Right lobe of liver (tissue), 6 donors: ENCODE results near the gene ELP6. TPM values are rescaled to one million over a fixed set of nuclear protein-coding genes. Genes with fewer than 3 reads are reported as not detected.
"Not testable (repeated sequence)": the region's sequence is repeated elsewhere in the genome, so short reads cannot be mapped to it uniquely, and the experiment has no call there.

Source experiments
- ATAC-seq, 4 donors: fragments of 200-7000 bp; cut with Tn5 transposase; one replicate each; pipeline ENCODE4 v1.9.1; 2020; ENCODE audit warnings: mild to moderate bottlenecking in 4 of 4, moderate library complexity in 4 of 4
- DNase-seq, 3 donors: peaks; one replicate each; pipeline ENCODE4 v3.0.0-alpha.2; 2020
- H3K27ac ChIP-seq, 3 donors: fragments of 200-600 bp; one replicate each; pipeline ENCODE4 v1.8.0; 2022
- H3K27me3 ChIP-seq, 2 donors: fragments of 200-600 bp; one replicate each; pipeline ENCODE4 v1.8.0; 2022
- H3K36me3 ChIP-seq, 4 donors: fragments of 200-600 bp; sonication (generic) in 1 of 4; one replicate each; pipeline versions ENCODE4 v1.5.1 to v1.8.0; 2017 to 2022; ENCODE audit warnings: control low read depth in 1 of 4
- H3K4me1 ChIP-seq, 4 donors: fragments of 200-600 bp; sonication (generic) in 1 of 4; one replicate each; pipeline versions ENCODE4 v1.5.1 to v1.8.0; 2017 to 2022; ENCODE audit warnings: control low read depth in 1 of 4
- H3K4me3 ChIP-seq, 3 donors: fragments of 200-600 bp; one replicate each; pipeline ENCODE4 v1.8.0; 2022
- H3K9me3 ChIP-seq, 4 donors: fragments of 200-600 bp; sonication (generic) in 1 of 4; one replicate each; pipeline versions ENCODE4 v1.5.1 to v1.8.0; 2017 to 2022; ENCODE audit warnings: control low read depth in 1 of 4
- POLR2A ChIP-seq: fragments of 450-650 bp; IDR thresholded peaks from one replicate; pipeline ENCODE4 v1.6.1; 2017; ENCODE audit warnings: antibody characterized with exemption, mild to moderate bottlenecking
- WGBS: methylation state at CpG from one replicate; pipeline ENCODE4 v1.1.6; 2018; ENCODE audit warnings: low coverage, low lambda C conversion rate; ENCODE audit not compliant: insufficient coverage; ENCODE audit errors: missing lambda C conversion rate; 5-methylcytosine and 5-hydroxymethylcytosine counted together
- intact Hi-C, 2 donors: fragments of 100-400 bp; cut with DNase I; formaldehyde crosslinking; loops; one replicate each; pipeline versions ENCODE4 v1.11.2 to v1.14.1; 2022
- total RNA-seq, 6 experiments: library from RNA; depleted of rRNA in 2 of 6; stranded (reverse); fragments of >200 nt in 2 of 6; fragmentation: NEBNext Ultra II Directional in 3 of 6; extraction: Animal tissue kit (Norgen Biotek cat#: 25700) in 3 of 6; gene quantifications; one replicate each; pipeline versions ENCODE4 v1.1.0 to v1.2.4, GENCODE V29; 2016 to 2023
- TF ChIP-seq, protein P1 (sequence below), 4 donors: fragments of 200-600 bp in 3 of 4; fragments of 450-650 bp in 1 of 4; IDR thresholded peaks; one replicate each; pipeline versions ENCODE4 v1.5.1 to v1.8.0; 2016 to 2022; ENCODE audit warnings: antibody characterized with exemption in 4 of 4, mild to moderate bottlenecking in 2 of 4
- donor health status: DM: no; HTN: yes; CAD: no.
- donor health status: DM: no; HTN: no; CAD: no.
- donor health status: DM: no; HTN: no; CAD: no.
- donor health status: DM: no; HTN: yes; CAD: no.
- donor health status: DM: no; HTN: yes; CAD: no.

Gene ELP6
- total RNA-seq, 6 experiments from 2014 or later: 10.1 to 18.1 (median 13.9) TPM

DNA sequence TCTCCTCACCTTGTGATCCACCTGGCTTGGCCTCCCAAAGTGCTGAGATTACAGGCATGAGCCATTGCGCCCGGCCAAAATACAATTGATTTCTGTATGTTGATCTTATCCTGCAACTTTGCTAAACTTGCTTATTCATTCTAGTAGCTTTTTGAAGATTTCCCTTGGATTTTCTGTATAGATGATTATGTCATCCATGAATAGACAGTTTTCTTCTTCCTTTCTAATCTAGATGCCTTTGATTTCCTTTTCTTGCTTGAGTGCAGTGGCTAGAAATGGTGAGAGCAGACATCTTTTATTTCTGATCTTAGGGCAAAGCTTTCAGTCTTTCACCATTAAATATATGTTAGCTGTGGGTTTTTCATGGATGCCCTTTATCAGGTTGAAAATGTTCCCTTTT, 4.4 kb upstream of the ELP6 start:
- ATAC-seq: no peak
- H3K27ac ChIP-seq: no peak overlapping the region
- peaks cover 0 to 11% (median 0%) of the 10 kb centered on the region in 4 donors for H3K4me1 ChIP-seq
- H3K4me3 ChIP-seq: no peak overlapping the region
- H3K27me3 ChIP-seq: no peaks in the 10 kb centered on the region
- DNase-seq: no peak
- TF ChIP-seq POLR2A: no peak
- TF ChIP-seq, protein P1, sequence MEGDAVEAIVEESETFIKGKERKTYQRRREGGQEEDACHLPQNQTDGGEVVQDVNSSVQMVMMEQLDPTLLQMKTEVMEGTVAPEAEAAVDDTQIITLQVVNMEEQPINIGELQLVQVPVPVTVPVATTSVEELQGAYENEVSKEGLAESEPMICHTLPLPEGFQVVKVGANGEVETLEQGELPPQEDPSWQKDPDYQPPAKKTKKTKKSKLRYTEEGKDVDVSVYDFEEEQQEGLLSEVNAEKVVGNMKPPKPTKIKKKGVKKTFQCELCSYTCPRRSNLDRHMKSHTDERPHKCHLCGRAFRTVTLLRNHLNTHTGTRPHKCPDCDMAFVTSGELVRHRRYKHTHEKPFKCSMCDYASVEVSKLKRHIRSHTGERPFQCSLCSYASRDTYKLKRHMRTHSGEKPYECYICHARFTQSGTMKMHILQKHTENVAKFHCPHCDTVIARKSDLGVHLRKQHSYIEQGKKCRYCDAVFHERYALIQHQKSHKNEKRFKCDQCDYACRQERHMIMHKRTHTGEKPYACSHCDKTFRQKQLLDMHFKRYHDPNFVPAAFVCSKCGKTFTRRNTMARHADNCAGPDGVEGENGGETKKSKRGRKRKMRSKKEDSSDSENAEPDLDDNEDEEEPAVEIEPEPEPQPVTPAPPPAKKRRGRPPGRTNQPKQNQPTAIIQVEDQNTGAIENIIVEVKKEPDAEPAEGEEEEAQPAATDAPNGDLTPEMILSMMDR (IDR thresholded peaks at IDR 0.05): no peak
- 0% methylated on average over 1 of the region's 2 CpGs for WGBS
- H3K36me3 ChIP-seq: no peaks in the 10 kb centered on the region
- H3K9me3 ChIP-seq: no peaks in the 10 kb centered on the region
- intact Hi-C loops: no loop called here

GRCh38 chr3:47515864-47516319, 2.4 kb upstream of the ELP6 start:
- H3K9me3 ChIP-seq: no peaks in the 10 kb centered on the region
- WGBS: 82% methylated on average over 4 of the region's 5 CpGs
- no peaks in the 10 kb centered on the region for H3K27me3 ChIP-seq
- no peak for ATAC-seq
- H3K4me1 ChIP-seq: peaks cover 0 to 17% (median 0%) of the 10 kb centered on the region in 4 donors
- H3K27ac ChIP-seq: no peak overlapping the region
- TF ChIP-seq POLR2A: no peak
- TF ChIP-seq, protein P1 (IDR thresholded peaks at IDR 0.05): no peak
- H3K4me3 ChIP-seq: no peak overlapping the region
- intact Hi-C loops: no loop called here
- no peaks in the 10 kb centered on the region for H3K36me3 ChIP-seq
- no peak for DNase-seq

DNA sequence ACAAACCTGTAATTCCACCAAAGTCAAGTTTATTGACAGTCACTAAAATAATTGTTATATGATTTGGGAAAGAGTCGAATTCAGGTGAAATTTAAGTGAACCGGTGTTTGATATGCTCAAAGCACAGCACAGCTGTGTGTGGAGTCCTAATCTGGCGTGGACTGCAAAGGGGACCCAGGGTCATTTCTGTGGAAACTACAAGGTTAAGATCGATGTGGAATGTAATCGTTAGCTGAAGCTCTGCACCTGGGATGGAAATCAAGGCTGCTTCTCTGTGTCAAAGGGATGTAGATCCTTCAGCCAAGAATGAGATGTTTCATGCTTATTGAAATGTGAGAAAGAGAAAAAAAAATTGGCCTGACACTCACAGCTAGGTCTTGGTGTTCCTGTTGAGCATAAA, 1.6 kb upstream of the ELP6 start:
- H3K27me3 ChIP-seq: no peaks in the 10 kb centered on the region
- no peaks in the 10 kb centered on the region for H3K9me3 ChIP-seq
- H3K4me1 ChIP-seq: peaks cover 0 to 17% (median 0%) of the 10 kb centered on the region in 4 donors
- TF ChIP-seq, protein P1 (IDR thresholded peaks at IDR 0.05): no peak
- TF ChIP-seq POLR2A: no peak
- H3K36me3 ChIP-seq: no peaks in the 10 kb centered on the region
- WGBS: 31% methylated on average over 5 of the region's 5 CpGs
- intact Hi-C loops: no loop called here
- ATAC-seq (no peak), DNase-seq (no peak)
- H3K27ac ChIP-seq: no peak overlapping the region
- no peak overlapping the region for H3K4me3 ChIP-seq

DNA sequence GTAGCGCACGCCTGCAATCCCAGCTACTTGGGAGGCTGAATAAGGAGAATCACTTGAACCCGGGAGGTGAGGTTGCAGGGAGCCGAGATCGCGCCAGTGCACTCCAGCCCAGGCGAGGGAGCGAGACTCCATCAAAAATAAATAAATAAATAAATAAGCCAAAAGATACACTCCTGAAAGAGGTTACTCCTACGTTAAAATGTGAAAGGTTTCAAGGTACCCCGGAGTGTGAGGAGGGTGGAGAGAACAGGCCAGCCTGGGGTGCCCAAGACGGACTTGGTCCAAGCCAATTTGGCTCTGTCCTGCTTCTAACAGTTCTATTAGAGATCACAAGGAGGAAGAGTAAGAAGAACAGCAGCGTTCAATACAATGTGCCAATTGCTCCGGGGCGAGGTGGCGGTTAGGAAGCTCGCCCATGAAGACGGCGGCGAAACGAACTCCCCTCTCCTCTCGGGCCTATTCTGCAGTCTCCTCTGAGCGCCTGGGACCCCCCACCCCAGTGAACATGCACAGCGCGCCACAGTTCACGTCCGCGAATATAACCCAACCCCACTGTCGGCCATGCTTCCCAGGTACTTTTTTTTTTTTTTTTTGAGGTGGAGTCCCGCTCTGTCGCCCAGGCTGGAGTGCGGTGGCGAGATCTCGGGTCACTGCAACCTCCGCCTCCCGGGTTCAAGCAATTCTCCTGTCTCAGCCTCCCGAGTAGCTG, 942 bp downstream of the ELP6 start:
- WGBS: 24% methylated on average over 31 of the region's 36 CpGs
- Histone ChIP-seq H3K9me3 (no peaks in the 10 kb centered on the region), H3K36me3 (peaks cover 0 to 12% (median 2%) of the 10 kb centered on the region in 4 donors), H3K4me3 (peak overlapping the region; percentile 72 to 81 (median 79)), H3K27me3 (no peaks in the 10 kb centered on the region), H3K27ac (peak overlapping the region; percentile 88 to 93 (median 92)), H3K4me1 (peaks cover 0 to 17% (median 0%) of the 10 kb centered on the region in 4 donors)
- TF ChIP-seq, protein P1 (IDR thresholded peaks at IDR 0.05): no peak
- no peak for TF ChIP-seq POLR2A
- ATAC-seq: peak; percentile 4 to 14 (median 9)
- DNase-seq: peak in 1 of 3 donors; percentile 54
- intact Hi-C loops: no loop called here

DNA sequence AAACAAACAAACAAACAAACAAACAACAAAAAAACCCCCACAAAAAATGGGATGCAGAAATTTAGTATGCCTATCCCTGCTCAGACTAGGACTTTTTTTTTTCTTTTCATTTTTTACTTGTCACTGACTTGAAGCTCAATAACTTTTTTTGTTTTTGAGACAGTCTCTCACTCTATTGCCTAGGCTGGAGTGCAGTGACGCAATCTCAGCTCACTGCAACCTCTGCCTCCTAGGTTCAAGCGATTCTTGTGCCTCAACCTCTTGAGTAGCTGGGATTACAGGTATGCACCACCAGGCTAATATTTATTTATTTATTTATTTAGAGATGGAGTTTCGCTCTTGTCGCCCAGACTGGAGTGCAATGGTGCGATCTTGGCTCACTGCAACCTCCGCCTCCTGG, 8.2 kb downstream of the ELP6 start:
- H3K9me3 ChIP-seq, H3K27me3 ChIP-seq, ATAC-seq, H3K4me3 ChIP-seq, H3K4me1 ChIP-seq, intact Hi-C loops, DNase-seq, H3K27ac ChIP-seq: not testable (repeated sequence)
- 93% methylated on average over 5 of the region's 6 CpGs for WGBS
- peaks cover 0 to 37% (median 12%) of the 10 kb centered on the region in 4 donors for H3K36me3 ChIP-seq
